GM12891 (cell line): ENCODE measurements around the gene SLC25A21.

Source experiments
- PAX5 ChIP-seq: IDR thresholded peaks from 2 replicates; pipeline ENCODE4 v1.6.1; 2011; ENCODE audit warnings: low read length, moderate library complexity, mild to moderate bottlenecking; ENCODE audit not compliant: insufficient read depth, severe bottlenecking
- POLR2A ChIP-seq: IDR thresholded peaks from 2 replicates; pipeline ENCODE4 v1.6.1; 2011; ENCODE audit warnings: low read depth, low read length, control low read depth
- POLR2AphosphoS5 ChIP-seq: IDR thresholded peaks from 2 replicates; pipeline ENCODE4 v1.6.1; 2011; ENCODE audit warnings: low read depth, low read length, control low read depth
- POU2F2 ChIP-seq: IDR thresholded peaks from 2 replicates; pipeline ENCODE4 v1.6.1; 2011; ENCODE audit warnings: low read depth, mild to moderate bottlenecking, control low read depth, low read length, moderate library complexity
- SPI1 ChIP-seq: IDR thresholded peaks from 2 replicates; pipeline ENCODE4 v1.6.1; 2011; ENCODE audit warnings: low read depth, low read length, control low read depth
- TAF1 ChIP-seq: IDR thresholded peaks from 2 replicates; pipeline ENCODE4 v1.6.1; 2011; ENCODE audit warnings: low read depth, low read length, control low read depth

- no peak for TF ChIP-seq POLR2A
- TF ChIP-seq POLR2AphosphoS5, result no peak
- TF ChIP-seq TAF1, result no peak
- TF ChIP-seq PAX5, result no peak
- no peak for TF ChIP-seq SPI1
- no peak for TF ChIP-seq POU2F2
Measured at GRCh38 chr14:36791402-36791801, 381.0 kb downstream of the SLC25A21 start.
